ENCODE results near the gene HMX1. TPM values are rescaled to one million over a fixed set of nuclear protein-coding genes. Genes with fewer than 3 reads are reported as not detected.

Gene HMX1
- total and polyA plus RNA-seq, 10 of the 15 experiments (the other 5 are each of a cell fraction or from before 2014, with no cell fraction given): not detected

DNA sequence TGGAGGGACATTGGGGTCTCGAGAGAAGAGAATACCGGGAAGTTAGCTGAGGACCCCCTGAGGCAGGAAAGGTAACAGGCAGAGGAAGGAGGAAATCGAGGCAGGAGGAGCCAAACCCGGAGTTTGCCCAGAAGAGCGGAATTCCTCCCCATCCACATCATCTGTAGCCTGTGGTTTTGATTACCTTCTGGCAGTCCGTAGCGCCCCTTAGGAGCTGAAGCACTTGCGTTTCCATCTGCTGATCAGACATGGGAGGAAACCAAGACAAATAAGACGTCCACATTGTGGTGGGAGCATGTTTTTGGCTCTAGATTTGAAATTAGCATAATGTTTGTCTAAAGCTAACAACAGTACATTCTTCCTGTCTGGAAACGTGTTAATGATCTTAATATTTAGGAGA is 26.8 kb upstream of the HMX1 start (continued):
- TF ChIP-seq, protein P1, sequence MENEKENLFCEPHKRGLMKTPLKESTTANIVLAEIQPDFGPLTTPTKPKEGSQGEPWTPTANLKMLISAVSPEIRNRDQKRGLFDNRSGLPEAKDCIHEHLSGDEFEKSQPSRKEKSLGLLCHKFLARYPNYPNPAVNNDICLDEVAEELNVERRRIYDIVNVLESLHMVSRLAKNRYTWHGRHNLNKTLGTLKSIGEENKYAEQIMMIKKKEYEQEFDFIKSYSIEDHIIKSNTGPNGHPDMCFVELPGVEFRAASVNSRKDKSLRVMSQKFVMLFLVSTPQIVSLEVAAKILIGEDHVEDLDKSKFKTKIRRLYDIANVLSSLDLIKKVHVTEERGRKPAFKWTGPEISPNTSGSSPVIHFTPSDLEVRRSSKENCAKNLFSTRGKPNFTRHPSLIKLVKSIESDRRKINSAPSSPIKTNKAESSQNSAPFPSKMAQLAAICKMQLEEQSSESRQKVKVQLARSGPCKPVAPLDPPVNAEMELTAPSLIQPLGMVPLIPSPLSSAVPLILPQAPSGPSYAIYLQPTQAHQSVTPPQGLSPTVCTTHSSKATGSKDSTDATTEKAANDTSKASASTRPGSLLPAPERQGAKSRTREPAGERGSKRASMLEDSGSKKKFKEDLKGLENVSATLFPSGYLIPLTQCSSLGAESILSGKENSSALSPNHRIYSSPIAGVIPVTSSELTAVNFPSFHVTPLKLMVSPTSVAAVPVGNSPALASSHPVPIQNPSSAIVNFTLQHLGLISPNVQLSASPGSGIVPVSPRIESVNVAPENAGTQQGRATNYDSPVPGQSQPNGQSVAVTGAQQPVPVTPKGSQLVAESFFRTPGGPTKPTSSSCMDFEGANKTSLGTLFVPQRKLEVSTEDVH (IDR thresholded peaks at IDR 0.05; ENCODE audit: low read depth, partially characterized antibody): no peak
- TF ChIP-seq POLR2AphosphoS5 (IDR thresholded peaks at IDR 0.05; ENCODE audit: low read length): no peak

GRCh38 chr4:8897251-8898167 is 25.9 kb upstream of the HMX1 start:
- Histone ChIP-seq H3K27ac (ENCODE audit: control insufficient read depth, insufficient read depth) (no peak overlapping the region), H3K36me3 (ENCODE audit: control insufficient read depth in 2 of 2, insufficient read depth in 2 of 2, low read length in 1 of 2) (no peaks in the 10 kb centered on the region), H3K4me2 (ENCODE audit: control insufficient read depth, insufficient read depth) (no peak overlapping the region), H3K27me3 (replicated peaks in 1 of 2; ENCODE audit: control insufficient read depth in 2 of 2, insufficient read depth in 2 of 2, low read length in 1 of 2) (peaks cover 0 to 4% of the 10 kb centered on the region in 2 experiments; a peak in 2 of 4 replicates), H2AFZ (ENCODE audit: control insufficient read depth, low read depth, low read length) (no peak overlapping the region), H3K9ac (ENCODE audit: control insufficient read depth, insufficient read depth, low read length) (no peak overlapping the region), H3K4me3 (no peak overlapping the region), H3K9me3 (replicated peaks; ENCODE audit: control insufficient read depth, insufficient read depth, low read length) (peaks cover 6% of the 10 kb centered on the region; the same call in 2 of the 3 replicates), H3K79me2 (ENCODE audit: control insufficient read depth, insufficient read depth, low read length) (no peaks in the 10 kb centered on the region), H3K4me1 (ENCODE audit: control insufficient read depth, insufficient read depth, low read length) (no peaks in the 10 kb centered on the region), H4K20me1 (ENCODE audit: control insufficient read depth, insufficient read depth) (no peaks in the 10 kb centered on the region)
- no peak for ATAC-seq
- ChIA-PET SMC1A (ENCODE audit: uncharacterized antibody, unreplicated experiment) (no interaction called here), RAD21 (ENCODE audit: unreplicated experiment) (no interaction called here), CTCF (no interaction called here), POLR2A (no interaction called here)
- in situ Hi-C loops (cut with MboI) (no loop called here), intact Hi-C loops (cut with micrococcal nuclease; ENCODE audit: unreplicated experiment) (no loop called here)
- 4% methylated on average over 13 of the region's 15 CpGs for WGBS (ENCODE audit: insufficient coverage, insufficient replicate concordance, low lambda C conversion rate, missing lambda C conversion rate)
- no peak for DNase-seq (ENCODE audit: low read depth, low spot score)
- no peak for FAIRE-seq
- TF ChIP-seq ZNF592 (IDR thresholded peaks at IDR 0.05): no peak
- TF ChIP-seq, protein P2, sequence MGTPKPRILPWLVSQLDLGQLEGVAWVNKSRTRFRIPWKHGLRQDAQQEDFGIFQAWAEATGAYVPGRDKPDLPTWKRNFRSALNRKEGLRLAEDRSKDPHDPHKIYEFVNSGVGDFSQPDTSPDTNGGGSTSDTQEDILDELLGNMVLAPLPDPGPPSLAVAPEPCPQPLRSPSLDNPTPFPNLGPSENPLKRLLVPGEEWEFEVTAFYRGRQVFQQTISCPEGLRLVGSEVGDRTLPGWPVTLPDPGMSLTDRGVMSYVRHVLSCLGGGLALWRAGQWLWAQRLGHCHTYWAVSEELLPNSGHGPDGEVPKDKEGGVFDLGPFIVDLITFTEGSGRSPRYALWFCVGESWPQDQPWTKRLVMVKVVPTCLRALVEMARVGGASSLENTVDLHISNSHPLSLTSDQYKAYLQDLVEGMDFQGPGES (IDR thresholded peaks at IDR 0.05): no peak
- no TSS peak for BruUV-seq (replicated peaks)
